C4-2B (cell line): ENCODE measurements around the gene ZGPAT.

Experiments
- CTCF ChIP-seq: fragments of 450-650 bp; conservative IDR thresholded peaks from 2 replicates; pipeline ENCODE4 v1.5.1; 2017; ENCODE audit warnings: mild to moderate bottlenecking
- ZFX ChIP-seq: fragments of 450-650 bp; IDR thresholded peaks from 2 replicates; pipeline ENCODE4 v1.6.1; 2017

GRCh38 chr20:63735859-63736718 is 28.2 kb downstream of the ZGPAT start, which contains the start of gene LIME1:
- no peak for TF ChIP-seq CTCF
- TF ChIP-seq ZFX, result no peak
